GM18867 (cell line): ENCODE results near the gene SRCAP.
"Not testable (repeated sequence)": the region's sequence is repeated elsewhere in the genome, so short reads cannot be mapped to it uniquely, and the experiment has no call there.

Experiments used
- ATAC-seq: cut with Tn5 transposase; IDR thresholded peaks from one replicate; pipeline ENCODE4 v1.9.1; 2021; ENCODE audit warnings: mild to moderate bottlenecking, moderate library complexity; ENCODE audit not compliant: unreplicated experiment

The SRCAP gene

DNA sequence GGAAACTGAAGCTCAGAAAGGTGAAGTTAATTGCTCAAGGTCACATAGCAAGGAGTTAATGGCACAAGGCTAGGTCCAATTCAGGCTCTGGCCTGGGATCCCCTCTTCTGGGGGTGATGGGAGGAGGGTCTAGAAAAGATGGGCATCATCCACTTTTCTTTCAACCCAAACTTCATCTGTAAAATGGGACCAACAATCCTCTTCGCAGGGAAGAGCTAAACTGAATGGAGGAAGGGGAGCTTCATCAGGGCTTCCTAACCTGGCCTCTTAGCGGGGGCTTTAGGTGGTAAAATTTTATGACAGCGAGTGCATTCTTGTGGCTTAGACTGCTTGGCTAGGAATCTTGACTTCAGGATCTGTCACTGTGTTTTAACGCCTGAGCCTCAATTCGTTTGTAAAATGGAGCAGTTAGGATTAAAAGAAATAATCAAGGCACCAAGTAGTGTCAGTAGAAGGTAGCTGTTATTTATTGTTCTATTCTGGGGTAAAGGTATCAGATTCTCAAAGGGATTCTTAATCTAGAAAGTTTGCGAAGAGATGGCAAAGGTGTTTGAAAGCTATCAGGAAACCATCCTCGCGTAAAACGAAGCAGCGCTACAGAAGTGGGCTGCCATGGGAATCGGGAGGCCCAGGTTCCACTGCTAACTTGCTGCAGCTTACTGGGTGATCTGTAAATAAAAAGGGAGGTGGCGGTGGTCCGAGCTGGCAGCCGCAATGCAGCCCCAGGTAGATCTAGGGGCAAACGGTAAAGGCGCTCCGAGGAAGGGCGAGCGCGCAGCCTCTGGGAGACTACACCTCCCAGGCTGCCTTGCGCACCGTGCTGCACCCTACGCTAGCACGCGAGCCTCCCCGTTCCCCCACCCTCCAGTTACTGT lies 1.5 kb upstream of the SRCAP start:
- peak; percentile 84 for ATAC-seq

DNA sequence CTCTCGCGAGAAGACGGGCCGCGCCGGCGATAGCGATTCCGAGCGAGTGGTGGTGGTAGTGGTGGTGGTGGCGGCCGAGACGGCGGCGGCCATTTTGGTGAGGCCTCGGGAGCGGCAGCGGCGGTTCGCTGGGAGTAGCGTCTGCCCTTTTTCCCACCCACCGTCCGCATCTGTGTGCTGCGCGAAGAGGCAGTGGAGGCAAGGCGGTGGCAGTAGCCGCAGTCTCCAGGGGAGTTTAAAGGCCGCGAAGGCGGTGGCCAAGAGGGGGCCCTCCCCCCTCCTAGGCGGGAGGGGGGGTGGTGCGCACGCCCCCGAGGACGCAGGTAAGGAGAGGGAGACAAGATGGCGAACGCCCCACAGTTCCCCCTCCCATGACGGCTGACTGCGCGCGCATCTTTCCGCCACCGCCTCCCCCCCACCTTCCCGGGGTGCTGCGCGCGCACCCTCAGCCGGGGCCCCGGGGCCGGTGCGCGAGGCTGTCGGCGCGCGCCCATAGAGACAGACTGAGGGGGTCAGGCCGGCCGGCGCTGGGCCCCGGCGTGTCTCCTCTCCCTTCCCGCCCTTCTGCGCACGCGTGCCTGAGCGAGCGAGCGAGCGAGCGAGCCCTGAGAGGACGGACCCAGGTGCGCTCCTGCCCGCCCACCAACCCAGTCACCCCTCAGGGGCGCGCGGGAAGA lies 694 bp upstream of the SRCAP start:
- ATAC-seq, result peak; percentile 64

DNA sequence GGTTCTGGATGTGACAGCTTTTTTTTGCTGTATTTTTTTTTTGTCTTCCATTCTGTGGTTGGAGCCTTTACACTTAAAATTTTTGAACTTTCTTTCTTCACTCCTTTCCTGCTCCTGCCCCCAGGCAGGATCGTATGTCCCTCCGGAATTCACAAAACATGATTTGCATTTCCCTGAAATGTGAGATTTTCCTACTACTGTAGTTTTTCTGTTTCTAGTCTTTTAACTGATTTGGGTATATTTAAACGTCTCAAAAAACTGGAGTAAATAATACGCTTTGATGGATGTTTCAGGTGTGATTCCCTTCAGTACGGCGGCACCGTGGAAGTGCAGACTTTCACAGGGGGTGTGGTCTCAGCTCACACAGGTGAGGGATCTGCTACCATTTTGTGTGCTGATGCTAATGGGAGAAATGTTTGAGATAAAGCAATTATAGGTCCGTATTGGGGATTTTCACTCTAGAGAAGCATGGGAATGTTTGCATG lies 686 bp downstream of the SRCAP start:
- ATAC-seq, result no peak

DNA sequence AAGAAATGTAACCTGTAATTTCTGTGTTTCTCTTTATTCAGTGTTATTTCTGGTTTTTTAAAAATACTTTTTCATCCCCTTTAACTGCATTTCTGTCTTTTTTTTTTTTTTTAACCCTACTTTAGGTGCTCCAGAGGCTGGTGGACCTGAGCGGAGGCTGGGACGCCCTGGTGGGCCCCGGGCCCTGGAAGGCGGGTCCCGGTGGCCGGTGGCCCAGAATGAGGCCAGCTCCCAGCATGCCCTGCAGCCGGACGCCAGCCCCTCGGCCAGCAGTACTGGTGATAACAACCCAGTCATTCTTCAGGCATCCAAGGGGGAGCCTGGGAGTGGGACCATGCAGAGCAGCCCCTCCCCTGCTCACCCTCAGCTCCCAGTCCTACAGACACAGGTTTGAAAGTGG lies 1.5 kb downstream of the SRCAP start:
- ATAC-seq, result no peak

DNA sequence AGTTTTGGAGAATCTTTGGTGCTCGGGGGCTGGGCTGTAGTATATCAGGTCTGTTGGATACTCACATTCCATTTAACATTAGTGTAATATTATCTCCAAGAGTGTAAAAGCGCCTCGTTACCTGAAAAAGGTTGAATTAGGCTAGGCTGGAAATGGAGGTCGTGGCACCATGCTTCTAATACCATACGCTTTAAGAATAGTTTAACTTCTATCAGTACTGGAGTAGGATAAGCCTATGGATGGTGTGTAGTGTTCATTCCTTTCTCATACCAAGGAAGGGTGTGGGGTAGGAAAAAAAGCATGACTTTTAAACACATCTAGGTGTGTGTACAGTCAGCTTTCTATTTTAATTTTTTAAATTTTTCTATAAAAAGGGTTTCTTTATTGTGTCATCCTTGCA lies 2.0 kb downstream of the SRCAP start:
- ATAC-seq, result no peak

DNA sequence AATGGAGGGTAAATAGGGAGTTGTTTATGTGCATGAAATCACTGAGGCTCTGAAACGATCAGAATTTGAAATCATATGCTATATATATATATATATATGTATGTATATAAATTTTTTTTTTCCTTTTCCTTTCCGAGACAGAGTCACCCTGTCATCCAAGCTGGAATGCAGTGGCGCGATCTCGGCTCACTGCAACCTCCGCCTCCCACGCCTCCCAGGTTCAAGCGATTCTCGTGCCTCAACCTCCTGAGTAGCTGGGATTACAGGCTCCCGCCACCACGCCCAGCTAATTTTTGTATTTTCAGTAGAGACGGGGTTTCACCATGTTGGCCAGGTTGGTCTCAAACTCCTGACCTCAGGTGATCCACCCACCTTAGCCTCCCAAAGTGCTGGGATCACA lies 4.1 kb downstream of the SRCAP start:
- ATAC-seq, result not testable (repeated sequence)

DNA sequence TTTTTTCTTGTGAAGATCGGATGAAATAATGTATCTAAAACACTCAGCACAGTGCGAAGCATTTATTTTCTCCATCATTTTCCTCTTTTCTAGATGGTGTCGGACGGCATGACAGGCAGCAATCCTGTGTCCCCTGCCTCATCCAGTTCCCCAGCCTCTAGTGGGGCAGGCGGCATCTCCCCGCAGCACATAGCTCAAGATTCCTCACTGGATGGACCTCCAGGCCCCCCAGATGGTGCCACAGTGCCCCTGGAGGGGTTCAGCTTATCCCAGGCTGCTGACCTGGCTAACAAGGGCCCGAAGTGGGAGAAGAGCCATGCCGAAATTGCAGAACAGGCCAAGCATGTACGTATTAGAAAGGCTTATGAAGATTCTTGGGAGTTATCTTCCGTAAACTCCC lies 5.0 kb downstream of the SRCAP start:
- no peak for ATAC-seq

DNA sequence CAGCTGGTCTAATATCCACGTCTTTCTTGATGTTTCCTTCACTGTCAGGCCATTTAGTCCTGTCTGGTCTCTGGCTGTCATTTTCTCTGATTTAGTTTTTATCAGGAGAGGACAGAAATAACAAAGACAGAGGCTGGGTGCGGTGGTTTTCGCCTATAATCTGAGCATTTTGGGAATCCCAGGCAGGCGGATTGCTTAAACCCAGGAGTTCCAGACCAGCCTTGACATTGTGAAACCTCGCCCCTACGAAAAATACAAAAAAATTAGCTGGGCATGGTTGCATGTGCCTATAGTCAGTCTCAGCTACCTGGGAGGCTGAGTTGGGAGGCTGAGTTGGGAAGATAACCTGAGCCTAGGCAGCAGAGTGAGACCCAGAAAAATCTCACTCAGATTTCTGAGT lies 7.1 kb downstream of the SRCAP start:
- no peak for ATAC-seq

DNA sequence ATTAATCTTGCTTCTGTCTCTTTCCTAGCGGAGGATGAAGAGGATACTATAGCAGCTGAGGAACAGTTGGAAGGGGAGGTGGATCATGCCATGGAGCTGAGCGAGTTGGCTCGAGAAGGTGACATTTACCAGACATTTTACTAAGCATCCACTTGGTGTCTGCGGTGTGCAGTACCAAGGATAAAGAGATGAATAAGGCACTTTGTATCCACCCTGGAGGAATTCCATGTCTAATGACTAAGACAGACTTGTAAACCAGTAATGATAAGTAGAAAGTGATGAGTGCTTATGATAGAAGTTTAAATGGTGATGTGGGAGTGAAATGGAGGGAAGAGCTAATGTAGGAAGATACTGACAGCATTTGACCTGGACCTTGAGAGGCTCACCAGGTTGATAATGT lies 12.0 kb downstream of the SRCAP start:
- ATAC-seq, result no peak

DNA sequence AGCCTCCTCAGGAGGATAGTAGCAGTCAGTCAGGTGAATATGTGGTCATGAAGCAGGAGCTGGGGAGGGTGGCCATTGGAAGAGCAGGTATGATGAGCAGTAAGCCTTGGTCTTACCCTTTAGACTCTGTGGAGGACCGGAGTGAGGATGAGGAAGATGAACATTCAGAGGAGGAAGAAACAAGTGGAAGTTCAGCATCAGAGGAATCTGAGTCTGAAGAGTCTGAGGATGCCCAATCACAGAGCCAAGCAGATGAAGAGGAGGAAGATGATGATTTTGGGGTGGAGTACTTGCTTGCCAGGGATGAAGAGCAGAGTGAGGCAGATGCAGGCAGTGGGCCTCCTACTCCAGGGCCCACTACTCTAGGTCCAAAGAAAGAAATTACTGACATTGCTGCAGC lies 12.7 kb downstream of the SRCAP start:
- no peak for ATAC-seq

DNA sequence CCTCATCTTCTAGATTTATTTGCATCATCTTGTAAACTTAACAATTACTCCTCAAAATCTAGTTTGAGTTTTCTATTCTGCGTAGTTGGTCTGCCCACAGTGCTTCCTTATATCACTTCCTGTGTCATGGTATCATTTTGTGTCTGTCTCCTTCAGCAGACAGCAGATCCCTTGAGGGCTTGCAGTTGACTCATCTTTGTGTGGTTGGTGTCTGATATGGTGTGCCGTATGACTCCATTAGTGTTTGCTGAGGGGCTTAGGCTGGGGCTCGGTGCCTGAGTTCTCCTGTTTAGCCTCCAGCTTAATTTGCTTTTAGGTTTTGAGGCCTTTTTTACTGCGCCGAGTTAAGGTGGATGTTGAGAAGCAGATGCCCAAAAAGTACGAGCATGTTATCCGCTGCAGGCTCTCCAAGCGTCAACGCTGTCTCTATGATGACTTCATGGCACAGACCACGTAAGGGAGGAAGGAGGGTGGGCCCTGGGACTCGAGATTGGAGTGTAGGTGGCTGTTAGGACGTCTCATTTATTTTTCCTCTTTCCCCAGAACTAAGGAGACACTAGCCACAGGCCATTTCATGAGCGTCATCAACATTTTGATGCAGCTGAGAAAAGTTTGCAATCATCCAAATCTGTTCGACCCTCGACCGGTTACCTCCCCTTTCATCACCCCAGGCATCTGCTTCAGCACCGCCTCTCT lies 16.9 kb downstream of the SRCAP start:
- ATAC-seq, result no peak

DNA sequence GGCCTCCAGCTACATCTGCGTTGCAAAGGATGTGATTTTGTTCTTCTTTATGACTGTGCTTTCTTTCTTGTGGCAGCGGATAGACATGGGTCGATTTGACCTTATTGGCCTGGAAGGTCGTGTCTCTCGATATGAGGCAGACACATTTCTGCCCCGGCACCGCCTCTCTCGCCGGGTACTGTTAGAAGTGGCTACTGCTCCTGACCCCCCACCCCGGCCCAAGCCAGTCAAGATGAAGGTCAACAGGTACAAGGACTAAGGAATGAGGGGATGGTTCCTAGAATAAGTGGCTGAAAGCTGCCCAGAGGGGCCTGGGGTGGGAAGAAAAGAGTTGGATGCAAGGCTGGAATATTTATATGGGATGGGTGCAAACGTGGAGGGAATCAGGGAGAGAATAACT lies 21.1 kb downstream of the SRCAP start:
- no peak for ATAC-seq

DNA sequence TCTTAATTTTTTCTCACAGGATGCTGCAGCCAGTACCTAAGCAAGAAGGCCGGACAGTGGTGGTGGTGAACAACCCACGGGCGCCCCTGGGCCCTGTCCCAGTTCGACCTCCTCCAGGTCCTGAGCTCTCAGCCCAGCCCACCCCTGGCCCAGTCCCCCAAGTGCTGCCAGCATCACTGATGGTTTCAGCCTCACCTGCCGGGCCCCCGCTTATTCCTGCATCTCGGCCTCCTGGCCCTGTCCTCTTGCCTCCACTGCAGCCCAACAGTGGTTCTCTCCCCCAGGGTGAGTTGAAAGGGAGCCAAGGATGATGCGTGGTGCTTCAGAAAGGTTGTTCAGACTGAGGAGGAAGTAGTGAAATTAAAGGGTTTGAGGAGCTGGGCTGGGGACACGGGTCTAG lies 21.7 kb downstream of the SRCAP start:
- ATAC-seq, result no peak

DNA sequence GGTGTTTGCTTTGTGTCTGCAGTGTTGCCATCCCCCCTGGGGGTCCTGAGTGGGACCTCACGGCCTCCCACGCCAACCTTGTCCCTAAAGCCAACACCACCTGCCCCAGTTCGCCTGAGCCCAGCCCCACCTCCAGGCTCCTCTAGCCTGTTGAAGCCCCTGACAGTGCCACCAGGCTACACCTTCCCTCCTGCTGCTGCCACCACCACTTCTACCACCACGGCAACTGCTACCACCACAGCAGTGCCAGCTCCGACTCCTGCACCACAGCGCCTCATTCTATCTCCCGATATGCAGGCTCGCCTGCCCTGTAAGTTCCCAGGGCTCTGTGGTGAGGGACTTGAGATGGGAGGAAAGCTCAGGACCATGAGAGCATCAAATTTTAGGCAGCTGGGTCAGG lies 22.2 kb downstream of the SRCAP start:
- ATAC-seq, result no peak

DNA sequence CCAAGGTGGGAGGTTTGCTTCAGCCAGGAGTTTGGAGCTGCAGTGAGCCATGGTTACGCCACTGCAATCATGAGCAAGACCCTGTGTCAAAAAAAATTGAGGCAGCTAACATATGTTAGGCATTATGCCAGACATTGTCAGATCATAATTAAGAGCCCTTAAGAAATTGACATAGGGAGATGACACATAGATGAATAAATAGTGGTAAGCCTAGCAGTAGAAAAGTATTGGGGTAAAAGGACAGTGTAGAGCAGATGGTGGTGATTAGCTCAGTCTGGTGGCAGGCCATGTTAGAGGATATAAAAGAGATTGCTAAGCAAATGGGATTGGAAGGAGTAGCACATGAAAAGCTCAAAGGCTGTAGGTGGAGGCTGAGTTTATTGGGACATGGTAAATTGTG lies 22.6 kb downstream of the SRCAP start:
- no peak for ATAC-seq

DNA sequence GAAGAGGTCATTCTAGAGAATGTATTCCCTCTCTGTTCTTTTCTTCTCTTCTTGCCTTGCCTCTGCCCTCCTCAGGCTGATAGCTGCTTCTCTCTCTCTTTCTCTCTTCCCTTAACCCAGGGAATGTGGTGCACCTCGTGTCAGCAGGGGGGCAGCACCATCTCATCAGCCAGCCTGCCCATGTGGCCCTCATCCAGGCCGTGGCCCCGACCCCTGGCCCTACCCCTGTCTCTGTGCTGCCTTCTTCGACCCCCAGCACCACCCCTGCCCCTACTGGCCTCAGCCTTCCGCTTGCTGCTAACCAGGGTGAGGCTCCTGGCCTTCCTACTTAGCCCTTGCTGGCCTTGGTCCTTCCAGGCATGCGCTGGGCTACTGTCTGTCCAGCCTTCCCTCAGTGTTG lies 23.5 kb downstream of the SRCAP start:
- no peak for ATAC-seq

DNA sequence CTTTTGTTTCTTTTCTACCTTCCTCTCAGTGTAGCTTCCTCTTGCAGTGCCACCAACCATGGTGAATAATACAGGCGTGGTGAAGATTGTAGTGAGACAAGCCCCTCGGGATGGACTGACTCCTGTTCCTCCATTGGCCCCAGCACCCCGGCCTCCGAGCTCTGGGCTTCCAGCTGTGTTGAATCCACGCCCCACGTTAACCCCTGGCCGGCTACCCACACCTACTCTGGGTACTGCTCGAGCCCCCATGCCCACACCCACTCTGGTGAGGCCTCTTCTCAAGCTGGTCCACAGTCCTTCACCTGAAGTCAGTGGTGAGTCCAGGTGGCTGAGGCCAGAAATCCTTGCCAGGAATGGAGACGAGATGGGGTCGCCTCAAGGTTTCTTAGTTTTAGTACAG lies 23.9 kb downstream of the SRCAP start:
- no peak for ATAC-seq

DNA sequence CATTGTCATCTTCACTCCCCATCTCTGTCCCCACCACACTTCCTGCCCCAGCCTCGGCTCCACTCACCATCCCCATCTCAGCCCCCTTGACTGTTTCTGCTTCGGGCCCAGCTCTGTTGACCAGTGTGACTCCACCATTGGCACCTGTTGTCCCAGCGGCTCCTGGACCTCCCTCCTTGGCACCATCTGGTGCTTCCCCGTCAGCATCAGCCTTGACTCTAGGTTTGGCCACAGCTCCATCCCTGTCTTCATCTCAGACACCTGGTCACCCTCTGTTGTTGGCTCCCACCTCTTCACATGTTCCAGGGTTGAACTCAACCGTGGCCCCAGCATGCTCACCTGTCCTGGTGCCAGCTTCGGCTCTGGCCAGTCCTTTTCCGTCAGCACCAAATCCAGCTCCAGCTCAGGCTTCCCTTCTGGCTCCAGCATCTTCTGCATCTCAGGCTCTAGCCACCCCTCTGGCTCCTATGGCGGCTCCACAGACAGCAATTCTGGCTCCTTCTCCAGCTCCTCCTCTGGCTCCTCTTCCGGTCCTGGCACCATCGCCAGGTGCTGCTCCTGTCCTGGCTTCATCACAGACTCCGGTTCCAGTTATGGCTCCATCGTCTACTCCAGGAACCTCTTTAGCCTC lies 24.9 kb downstream of the SRCAP start:
- ATAC-seq, result no peak

DNA sequence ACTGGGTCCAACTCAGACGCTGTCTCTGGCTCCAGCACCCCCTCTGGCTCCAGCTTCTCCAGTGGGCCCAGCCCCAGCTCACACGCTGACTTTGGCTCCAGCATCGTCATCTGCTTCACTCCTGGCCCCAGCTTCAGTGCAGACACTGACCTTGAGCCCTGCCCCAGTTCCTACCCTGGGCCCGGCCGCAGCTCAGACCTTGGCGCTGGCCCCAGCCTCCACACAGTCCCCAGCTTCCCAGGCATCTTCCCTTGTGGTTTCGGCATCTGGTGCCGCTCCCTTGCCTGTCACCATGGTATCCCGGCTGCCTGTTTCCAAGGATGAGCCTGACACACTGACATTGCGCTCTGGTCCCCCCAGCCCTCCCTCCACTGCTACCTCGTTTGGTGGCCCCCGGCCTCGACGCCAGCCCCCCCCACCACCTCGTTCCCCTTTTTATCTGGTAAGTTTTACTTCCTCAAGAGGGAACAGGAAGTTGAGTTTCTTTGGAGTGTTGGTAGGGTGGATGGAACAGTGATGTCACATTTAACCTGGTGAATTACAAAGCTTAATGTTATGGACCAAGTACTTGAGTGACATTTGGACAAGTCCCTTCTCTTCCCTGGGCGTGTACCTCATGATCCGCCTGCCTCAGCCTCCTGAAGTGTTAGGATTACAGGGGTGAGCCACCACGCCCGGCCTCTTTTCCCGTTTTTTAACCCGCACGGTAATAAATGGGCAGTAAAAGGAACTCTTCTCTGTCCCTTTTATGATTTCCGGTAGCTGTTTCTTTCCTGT lies 25.9 kb downstream of the SRCAP start:
- no peak for ATAC-seq

DNA sequence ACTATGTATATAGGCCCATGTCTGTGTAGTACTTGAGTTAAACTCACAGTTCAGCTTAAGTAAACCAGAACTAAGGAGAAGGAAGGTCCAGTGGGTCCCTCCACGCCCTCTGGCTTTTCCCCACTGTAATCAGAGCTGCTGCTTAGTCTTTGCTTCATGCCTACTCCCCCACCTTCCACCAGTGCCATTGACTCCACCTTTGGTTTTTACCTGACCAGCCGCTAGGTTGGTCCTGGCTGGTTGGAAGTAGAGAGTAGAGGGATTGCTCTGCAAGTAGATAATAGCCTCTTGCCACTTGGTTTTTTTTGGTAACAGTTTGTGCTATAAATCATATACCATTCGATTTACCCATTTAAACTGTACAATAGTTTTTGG lies 26.4 kb downstream of the SRCAP start:
- no peak for ATAC-seq

DNA sequence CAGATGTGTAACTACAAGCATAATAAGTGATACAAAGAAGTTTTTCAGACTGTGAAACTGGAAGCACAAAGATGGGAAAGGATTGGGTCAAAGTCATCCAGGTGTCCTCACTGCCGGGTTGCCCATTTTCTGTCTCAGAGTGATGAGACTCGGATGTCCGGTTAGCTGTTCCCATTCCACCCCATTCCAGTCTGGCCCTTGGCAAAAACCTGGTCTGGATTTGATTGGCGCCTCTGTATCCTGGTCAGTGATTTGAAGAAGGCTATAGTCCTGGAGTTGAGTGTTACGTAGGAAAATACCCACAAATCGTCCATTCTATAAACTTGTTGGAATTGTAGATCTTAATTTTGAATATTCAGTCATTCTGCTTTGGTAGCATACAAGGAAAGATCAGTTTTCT lies 29.4 kb downstream of the SRCAP start:
- no peak for ATAC-seq
